K562 (cell line): ENCODE results near the gene ECHDC1. TPM values are rescaled to one million over a fixed set of nuclear protein-coding genes. Genes with fewer than 3 reads are reported as not detected.

Source experiments
- BCL6 ChIP-seq: fragments of 250-450 bp; sonication (Bioruptor Pico); IDR thresholded peaks from 2 replicates; pipeline ENCODE4 v1.4.0; 2020
- BCOR ChIP-seq: fragments of 450-650 bp; IDR thresholded peaks from 2 replicates; pipeline ENCODE4 v1.6.1; 2016
- COPS2 ChIP-seq: fragments of 450-650 bp; conservative IDR thresholded peaks from 2 replicates; pipeline ENCODE4 v1.6.1; 2016; ENCODE audit warnings: mild to moderate bottlenecking, moderate library complexity
- CREB1 ChIP-seq, 2 experiments: sonication (generic) in 1 of 2; formaldehyde crosslinking in 1 of 2; IDR thresholded peaks; 2 replicates each; pipeline versions ENCODE4 v1.6.1 to v1.8.0; 2012 to 2022; ENCODE audit warnings: inconsistent platforms in 1 of 2, mild to moderate bottlenecking in 1 of 2, missing genetic modification reagents in 1 of 2, moderate library complexity in 1 of 2
- FOXJ3 ChIP-seq: sonication (generic); formaldehyde crosslinking; IDR thresholded peaks from 2 replicates; pipeline ENCODE4 v1.4.0; 2020; ENCODE audit warnings: mild to moderate bottlenecking, missing genetic modification reagents
- JUN ChIP-seq, 2 experiments: sonication (generic) in 1 of 2; formaldehyde crosslinking in 1 of 2; IDR thresholded peaks; 2 replicates each; pipeline versions ENCODE4 v1.6.1 to v1.8.0; 2012 to 2022; ENCODE audit warnings: borderline replicate concordance in 2 of 2, mild to moderate bottlenecking in 2 of 2, improper control_type of control experiment in 1 of 2, low read depth in 1 of 2, low read length in 1 of 2, missing genetic modification reagents in 1 of 2
- KDM1A ChIP-seq, 2 experiments: fragments of 450-650 bp; IDR thresholded peaks; 2 replicates each; pipeline ENCODE4 v1.6.1; 2016; ENCODE audit warnings: mild to moderate bottlenecking in 2 of 2
- NR4A1 ChIP-seq, 2 experiments: fragments of 250-450 bp in 1 of 2; fragments of 450-650 bp in 1 of 2; sonication (Bioruptor Pico) in 1 of 2; IDR thresholded peaks; 2 replicates each; pipeline versions ENCODE4 v1.4.0 to v1.6.1; 2016 to 2020; ENCODE audit warnings: mild to moderate bottlenecking in 2 of 2, missing compliant biosample characterization in 1 of 2, missing genetic modification characterization in 1 of 2, moderate library complexity in 1 of 2
- NUFIP1 ChIP-seq: fragments of 450-650 bp; IDR thresholded peaks from 2 replicates; pipeline ENCODE4 v1.6.1; 2018; ENCODE audit not compliant: partially characterized antibody
- PHF20 ChIP-seq: fragments of 450-650 bp; IDR thresholded peaks from 2 replicates; pipeline ENCODE4 v1.6.1; 2018; ENCODE audit not compliant: partially characterized antibody
- PML ChIP-seq: IDR thresholded peaks from 2 replicates; pipeline ENCODE4 v1.6.1; 2012; ENCODE audit warnings: low read length, inconsistent platforms
- RBM39 ChIP-seq: fragments of 200-400 bp; formaldehyde crosslinking; optimal IDR thresholded peaks from 2 replicates; pipeline ENCODE3; 2018; ENCODE audit warnings: low read depth, low read length
- RCOR1 ChIP-seq, 2 experiments: IDR thresholded peaks; 2 replicates each; pipeline ENCODE4 v1.6.1; 2012; ENCODE audit warnings: low read depth in 2 of 2, low read length in 2 of 2, borderline replicate concordance in 1 of 2, improper control_type of control experiment in 1 of 2
- RFX1 ChIP-seq: fragments of 450-650 bp; IDR thresholded peaks from 2 replicates; pipeline ENCODE4 v1.6.1; 2016; ENCODE audit warnings: mild to moderate bottlenecking, moderate library complexity
- SIN3A ChIP-seq, 2 experiments: fragments of 150-350 bp in 1 of 2; IDR thresholded peaks; 2 replicates each; pipeline ENCODE4 v1.6.1; 2011 to 2016; ENCODE audit warnings: borderline replicate concordance in 2 of 2, low read depth in 2 of 2, low read length in 2 of 2, mild to moderate bottlenecking in 2 of 2, moderate library complexity in 2 of 2; ENCODE audit not compliant: control insufficient read depth in 1 of 2
- TEAD4 ChIP-seq, 2 experiments: sonication (generic) in 1 of 2; formaldehyde crosslinking in 1 of 2; IDR thresholded peaks; 2 replicates each; pipeline versions ENCODE4 v1.6.1 to v1.8.0; 2012 to 2022; ENCODE audit warnings: borderline replicate concordance in 1 of 2, inconsistent platforms in 1 of 2, low read length in 1 of 2, mild to moderate bottlenecking in 1 of 2, missing genetic modification reagents in 1 of 2
- ZNF696 ChIP-seq: fragments of 250-450 bp; sonication (Bioruptor Pico); conservative IDR thresholded peaks from 2 replicates; pipeline ENCODE4 v1.4.0; 2020; ENCODE audit warnings: mild to moderate bottlenecking, moderate library complexity
- polyA plus RNA-seq, 8 experiments: library from polyadenylated mRNA; depleted of rRNA in 4 of 8; stranded (reverse) in 5 of 8; unstranded in 3 of 8; fragments of >200 nt; fragmentation: Nextera tagmentation in 2 of 8; fragmentation: Illumina TruSeq in 1 of 8; extraction: Ambion mirVana in 2 of 8; extraction: Trizol in 1 of 8; gene quantifications; 2 replicates each; pipeline versions ENCODE4 v1.2.1 to v1.2.3, GENCODE V29; 2011 to 2014; ENCODE audit warnings: inconsistent platforms in 1 of 8, missing spikeins in 1 of 8
- total RNA-seq, 7 experiments: library from RNA; depleted of rRNA in 6 of 7; stranded (reverse); fragments of >200 nt in 6 of 7; fragmentation: Illumina TruSeq in 2 of 7; extraction: Trizol in 2 of 7; gene quantifications; 2 replicates each; pipeline versions ENCODE4 v1.2.1 to v1.2.3, GENCODE V29; 2011 to 2021; ENCODE audit warnings: low replicate concordance in 1 of 7
- TF ChIP-seq, protein P1 (sequence below): fragments of 450-650 bp; IDR thresholded peaks from 2 replicates; pipeline ENCODE4 v1.7.0; 2016; ENCODE audit warnings: borderline replicate concordance
- TF ChIP-seq, protein P2 (sequence below): sonication (generic); formaldehyde crosslinking; IDR thresholded peaks from 2 replicates; pipeline ENCODE4 v1.9.0; 2022; ENCODE audit warnings: mild to moderate bottlenecking, missing genetic modification reagents
- TF ChIP-seq, protein P3 (sequence below), 2 experiments: fragments of 450-650 bp in 1 of 2; sonication (generic) in 1 of 2; formaldehyde crosslinking; conservative IDR thresholded peaks; 2 replicates each; pipeline versions ENCODE4 v1.4.0 to v1.8.1; 2020 to 2022; ENCODE audit warnings: mild to moderate bottlenecking in 1 of 2, missing genetic modification reagents in 1 of 2
- TF ChIP-seq, protein P4 (sequence below): sonication (generic); formaldehyde crosslinking; IDR thresholded peaks from 2 replicates; pipeline ENCODE4 v1.8.1; 2023; ENCODE audit warnings: mild to moderate bottlenecking, missing genetic modification reagents

ECHDC1 gene
- total and polyA plus RNA-seq, 9 of the 15 experiments (the other 6 are each of a cell fraction or from before 2014, with no cell fraction given), result 58.0 to 105 (median 78.6) TPM

DNA sequence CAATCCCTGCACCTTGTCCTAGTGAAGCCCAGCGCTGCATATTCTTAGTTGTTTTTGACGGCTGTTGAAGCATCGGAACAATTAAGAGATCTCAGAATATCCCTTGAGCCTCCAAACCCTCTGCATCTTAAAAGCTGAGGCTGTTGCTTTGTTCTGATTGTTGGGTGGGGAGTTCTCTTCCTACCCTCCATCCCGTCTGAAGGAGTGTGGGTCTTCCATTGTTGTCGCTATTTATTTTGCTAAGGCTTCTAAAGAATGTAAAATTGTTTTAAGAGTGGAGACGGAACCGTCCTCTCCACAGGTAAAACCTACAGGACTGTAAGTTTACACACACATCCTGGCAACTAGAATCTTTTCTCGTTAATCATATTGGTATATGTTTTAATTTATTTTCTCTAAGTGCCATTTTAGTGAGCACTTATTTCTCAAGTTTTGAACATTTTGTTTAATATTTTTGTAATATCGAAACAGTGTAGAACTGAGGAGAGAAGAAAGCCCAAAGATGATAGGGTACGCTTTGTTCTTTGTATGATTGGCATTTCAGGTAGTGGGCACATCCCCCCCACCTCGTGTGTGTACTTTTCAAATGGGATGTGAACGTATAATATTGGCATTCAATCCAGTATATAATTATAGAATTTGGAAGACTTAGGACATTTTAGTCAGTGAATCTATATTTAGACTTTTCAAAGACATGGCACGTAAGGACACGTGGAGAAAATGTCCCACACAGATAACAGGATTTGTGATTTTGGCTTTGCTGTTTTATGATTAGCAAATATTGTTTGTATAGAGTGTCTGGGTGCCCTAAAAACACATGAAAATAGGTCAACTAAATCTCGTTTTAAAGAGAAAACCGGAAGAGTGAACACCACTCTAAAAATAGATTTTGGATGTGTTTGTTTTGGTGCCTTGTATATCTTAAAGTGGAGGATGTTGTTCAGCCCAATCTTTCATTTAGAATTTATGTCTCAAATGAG lies 75.5 kb downstream of the ECHDC1 start (continued):
- TF ChIP-seq, protein P1, sequence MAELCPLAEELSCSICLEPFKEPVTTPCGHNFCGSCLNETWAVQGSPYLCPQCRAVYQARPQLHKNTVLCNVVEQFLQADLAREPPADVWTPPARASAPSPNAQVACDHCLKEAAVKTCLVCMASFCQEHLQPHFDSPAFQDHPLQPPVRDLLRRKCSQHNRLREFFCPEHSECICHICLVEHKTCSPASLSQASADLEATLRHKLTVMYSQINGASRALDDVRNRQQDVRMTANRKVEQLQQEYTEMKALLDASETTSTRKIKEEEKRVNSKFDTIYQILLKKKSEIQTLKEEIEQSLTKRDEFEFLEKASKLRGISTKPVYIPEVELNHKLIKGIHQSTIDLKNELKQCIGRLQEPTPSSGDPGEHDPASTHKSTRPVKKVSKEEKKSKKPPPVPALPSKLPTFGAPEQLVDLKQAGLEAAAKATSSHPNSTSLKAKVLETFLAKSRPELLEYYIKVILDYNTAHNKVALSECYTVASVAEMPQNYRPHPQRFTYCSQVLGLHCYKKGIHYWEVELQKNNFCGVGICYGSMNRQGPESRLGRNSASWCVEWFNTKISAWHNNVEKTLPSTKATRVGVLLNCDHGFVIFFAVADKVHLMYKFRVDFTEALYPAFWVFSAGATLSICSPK, result no peak
- TF ChIP-seq NUFIP1, result no peak
- TF ChIP-seq TEAD4 (IDR thresholded peaks at IDR 0.05; ENCODE audit: low read length), result peak; percentile 20; the same call in 1 of the 2 replicates
- no peak for TF ChIP-seq TEAD4 (CRISPR knock-in tag; IDR thresholded peaks at IDR 0.05; ENCODE audit: borderline replicate concordance)
- no peak for TF ChIP-seq JUN (IDR thresholded peaks at IDR 0.05; ENCODE audit: borderline replicate concordance, low read depth, low read length)
- TF ChIP-seq JUN (CRISPR knock-in tag; IDR thresholded peaks at IDR 0.05; ENCODE audit: borderline replicate concordance), result no peak
- TF ChIP-seq, protein P2, sequence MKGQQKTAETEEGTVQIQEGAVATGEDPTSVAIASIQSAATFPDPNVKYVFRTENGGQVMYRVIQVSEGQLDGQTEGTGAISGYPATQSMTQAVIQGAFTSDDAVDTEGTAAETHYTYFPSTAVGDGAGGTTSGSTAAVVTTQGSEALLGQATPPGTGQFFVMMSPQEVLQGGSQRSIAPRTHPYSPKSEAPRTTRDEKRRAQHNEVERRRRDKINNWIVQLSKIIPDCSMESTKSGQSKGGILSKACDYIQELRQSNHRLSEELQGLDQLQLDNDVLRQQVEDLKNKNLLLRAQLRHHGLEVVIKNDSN (CRISPR knock-in tag), result no peak
- TF ChIP-seq RFX1, result no peak
- no peak for TF ChIP-seq BCOR
- 0 out of 4 replicates have a peak, but pooled peaks of 1 of the 2 experiments have one; percentile 15 for TF ChIP-seq RCOR1 (IDR thresholded peaks at IDR 0.05; ENCODE audit: borderline replicate concordance in 1 of 2, low read depth in 2 of 2, low read length in 2 of 2)
- TF ChIP-seq KDM1A (IDR thresholded peaks at IDR 0.05), result peak in 1 of 2 experiments; percentile 48; a peak in 2 of 4 replicates
- TF ChIP-seq BCL6 (CRISPR knock-in tag), result no peak
- TF ChIP-seq, protein P3, sequence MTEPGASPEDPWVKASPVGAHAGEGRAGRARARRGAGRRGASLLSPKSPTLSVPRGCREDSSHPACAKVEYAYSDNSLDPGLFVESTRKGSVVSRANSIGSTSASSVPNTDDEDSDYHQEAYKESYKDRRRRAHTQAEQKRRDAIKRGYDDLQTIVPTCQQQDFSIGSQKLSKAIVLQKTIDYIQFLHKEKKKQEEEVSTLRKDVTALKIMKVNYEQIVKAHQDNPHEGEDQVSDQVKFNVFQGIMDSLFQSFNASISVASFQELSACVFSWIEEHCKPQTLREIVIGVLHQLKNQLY (CRISPR knock-in tag; conservative IDR thresholded peaks at IDR 0.05), result no peak
- TF ChIP-seq CREB1 (IDR thresholded peaks at IDR 0.05), result no peak
- TF ChIP-seq CREB1 (CRISPR knock-in tag; IDR thresholded peaks at IDR 0.05), result no peak
- TF ChIP-seq PHF20, result no peak
- TF ChIP-seq RBM39, result no peak
- no peak for TF ChIP-seq ZNF696
- no peak for TF ChIP-seq FOXJ3
- no peak for TF ChIP-seq NR4A1 (CRISPR knock-in tag; IDR thresholded peaks at IDR 0.05)
- no peak for TF ChIP-seq NR4A1 (tag; IDR thresholded peaks at IDR 0.05)
- TF ChIP-seq PML, result no peak
- TF ChIP-seq COPS2, result no peak
- TF ChIP-seq, protein P4, sequence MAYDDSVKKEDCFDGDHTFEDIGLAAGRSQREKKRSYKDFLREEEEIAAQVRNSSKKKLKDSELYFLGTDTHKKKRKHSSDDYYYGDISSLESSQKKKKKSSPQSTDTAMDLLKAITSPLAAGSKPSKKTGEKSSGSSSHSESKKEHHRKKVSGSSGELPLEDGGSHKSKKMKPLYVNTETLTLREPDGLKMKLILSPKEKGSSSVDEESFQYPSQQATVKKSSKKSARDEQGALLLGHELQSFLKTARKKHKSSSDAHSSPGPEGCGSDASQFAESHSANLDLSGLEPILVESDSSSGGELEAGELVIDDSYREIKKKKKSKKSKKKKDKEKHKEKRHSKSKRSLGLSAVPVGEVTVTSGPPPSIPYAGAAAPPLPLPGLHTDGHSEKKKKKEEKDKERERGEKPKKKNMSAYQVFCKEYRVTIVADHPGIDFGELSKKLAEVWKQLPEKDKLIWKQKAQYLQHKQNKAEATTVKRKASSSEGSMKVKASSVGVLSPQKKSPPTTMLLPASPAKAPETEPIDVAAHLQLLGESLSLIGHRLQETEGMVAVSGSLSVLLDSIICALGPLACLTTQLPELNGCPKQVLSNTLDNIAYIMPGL (CRISPR knock-in tag), result no peak
- TF ChIP-seq SIN3A (IDR thresholded peaks at IDR 0.05; ENCODE audit: borderline replicate concordance in 2 of 2, control insufficient read depth in 1 of 2, low read depth in 2 of 2, low read length in 2 of 2), result no peak
